ENCODE data around the gene ZCCHC7. TPM values are rescaled to one million over a fixed set of nuclear protein-coding genes. Genes with fewer than 3 reads are reported as not detected.

ZCCHC7 gene
- total RNA-seq, 1 donor from 2014 or later: 20.4 TPM

- H3K4me3 ChIP-seq: no peak overlapping the region
- intact Hi-C loops (cut with DNase I): no loop called here
- no peak for ATAC-seq
These were observed 209.2 kb downstream of the ZCCHC7 start for GRCh38 chr9:37329576-37329975.

GRCh38 chr9:37331871-37332270 is 211.5 kb downstream of the ZCCHC7 start:
- H3K27me3 ChIP-seq (ENCODE audit: low read depth): no peaks in the 10 kb centered on the region
- TF ChIP-seq CTCF (IDR thresholded peaks at IDR 0.05): no peak

More at GRCh38 chr9:37329576-37329975, 209.2 kb downstream of the ZCCHC7 start:
- TF ChIP-seq CTCF (IDR thresholded peaks at IDR 0.05): no peak
- Histone ChIP-seq H3K4me1 (no peaks in the 10 kb centered on the region), H3K9me3 (no peaks in the 10 kb centered on the region), H3K27ac (no peak overlapping the region), H3K27me3 (ENCODE audit: low read depth) (no peaks in the 10 kb centered on the region), H3K36me3 (no peaks in the 10 kb centered on the region)
- no peak for DNase-seq

GRCh38 chr9:37332578-37332977 is 212.2 kb downstream of the ZCCHC7 start:
- TF ChIP-seq CTCF (IDR thresholded peaks at IDR 0.05): no peak
- intact Hi-C loops (cut with DNase I): no loop called here
- Histone ChIP-seq H3K36me3 (no peaks in the 10 kb centered on the region), H3K4me3 (no peak overlapping the region), H3K27me3 (ENCODE audit: low read depth) (no peaks in the 10 kb centered on the region), H3K9me3 (no peaks in the 10 kb centered on the region), H3K4me1 (no peaks in the 10 kb centered on the region), H3K27ac (no peak overlapping the region)
- no peak for ATAC-seq
- no peak for DNase-seq

More at GRCh38 chr9:37331871-37332270, 211.5 kb downstream of the ZCCHC7 start:
- ATAC-seq: no peak
- H3K4me1 ChIP-seq: no peaks in the 10 kb centered on the region
- no peak for DNase-seq
- no peaks in the 10 kb centered on the region for H3K9me3 ChIP-seq
- H3K27ac ChIP-seq: no peak overlapping the region
- intact Hi-C loops (cut with DNase I): no loop called here
- H3K36me3 ChIP-seq: no peaks in the 10 kb centered on the region
- no peak overlapping the region for H3K4me3 ChIP-seq

- DNase-seq: no peak
- Histone ChIP-seq H3K27ac (no peak overlapping the region), H3K36me3 (no peaks in the 10 kb centered on the region), H3K4me3 (no peak overlapping the region), H3K27me3 (ENCODE audit: low read depth) (no peaks in the 10 kb centered on the region), H3K9me3 (no peaks in the 10 kb centered on the region), H3K4me1 (no peaks in the 10 kb centered on the region)
- intact Hi-C loops (cut with DNase I): no loop called here
- no peak for TF ChIP-seq CTCF (IDR thresholded peaks at IDR 0.05)
- no peak for ATAC-seq
These were observed 212.9 kb downstream of the ZCCHC7 start for GRCh38 chr9:37333288-37333687.

- Histone ChIP-seq H3K4me3 (no peak overlapping the region), H3K36me3 (no peaks in the 10 kb centered on the region), H3K27me3 (ENCODE audit: low read depth) (no peaks in the 10 kb centered on the region), H3K4me1 (no peaks in the 10 kb centered on the region), H3K9me3 (no peaks in the 10 kb centered on the region), H3K27ac (no peak overlapping the region)
- DNase-seq: no peak
- intact Hi-C loops (cut with DNase I): no loop called here
- no peak for TF ChIP-seq CTCF (IDR thresholded peaks at IDR 0.05)
- no peak for ATAC-seq
These were observed 214.9 kb downstream of the ZCCHC7 start for GRCh38 chr9:37335238-37335637.

- ATAC-seq (no peak), DNase-seq (no peak)
- Histone ChIP-seq H3K4me1 (no peaks in the 10 kb centered on the region), H3K9me3 (no peaks in the 10 kb centered on the region), H3K36me3 (no peaks in the 10 kb centered on the region), H3K27ac (no peak overlapping the region), H3K27me3 (ENCODE audit: low read depth) (no peaks in the 10 kb centered on the region), H3K4me3 (no peak overlapping the region)
- TF ChIP-seq CTCF (IDR thresholded peaks at IDR 0.05): no peak
- intact Hi-C loops (cut with DNase I): no loop called here
These were observed 215.8 kb downstream of the ZCCHC7 start for GRCh38 chr9:37336150-37336549.

Data from lower lobe of right lung (tissue), 2 donors.